HepG2 (cell line): Measurements from ENCODE around the gene CELSR3. TPM values are rescaled to one million over a fixed set of nuclear protein-coding genes. Genes with fewer than 3 reads are reported as not detected.

Experiments
- AKNA ChIP-seq: sonication (generic); formaldehyde crosslinking; IDR thresholded peaks from 2 replicates; pipeline ENCODE4 v1.4.0; 2020; ENCODE audit warnings: missing genetic modification reagents, borderline replicate concordance
- ARNTL ChIP-seq: sonication (generic); formaldehyde crosslinking; IDR thresholded peaks from 2 replicates; pipeline ENCODE4 v1.4.0; 2020; ENCODE audit warnings: mild to moderate bottlenecking, missing genetic modification reagents
- MIXL1 ChIP-seq: IDR thresholded peaks from 2 replicates; pipeline ENCODE4 v1.6.1; 2016
- PAXIP1 ChIP-seq: sonication (generic); formaldehyde crosslinking; conservative IDR thresholded peaks from 2 replicates; pipeline ENCODE4 v1.4.0; 2020; ENCODE audit warnings: mild to moderate bottlenecking, missing genetic modification reagents, moderate library complexity
- POLR2G ChIP-seq: fragments of 200-400 bp; formaldehyde crosslinking; IDR thresholded peaks from 2 replicates; pipeline ENCODE4 v1.6.1; 2018; ENCODE audit warnings: mild to moderate bottlenecking, low read depth, low read length, moderate library complexity
- PRDM4 ChIP-seq: sonication (generic); formaldehyde crosslinking; IDR thresholded peaks from 2 replicates; pipeline ENCODE4 v1.9.0; 2021; ENCODE audit warnings: missing genetic modification reagents, borderline replicate concordance
- RARA ChIP-seq: IDR thresholded peaks from 2 replicates; pipeline ENCODE4 v1.6.1; 2016; ENCODE audit warnings: missing genetic modification reagents, missing compliant biosample characterization
- SP1 ChIP-seq, 2 experiments: fragments of 450-650 bp in 1 of 2; sonication (generic) in 1 of 2; formaldehyde crosslinking in 1 of 2; IDR thresholded peaks; 2 replicates each; pipeline versions ENCODE4 v1.4.0 to v1.6.1; 2016 to 2020; ENCODE audit warnings: missing genetic modification reagents in 1 of 2
- TFE3 ChIP-seq: IDR thresholded peaks from 2 replicates; pipeline ENCODE4 v1.6.1; 2016
- ZBTB46 ChIP-seq: sonication (generic); formaldehyde crosslinking; IDR thresholded peaks from 2 replicates; pipeline ENCODE4 v1.4.0; 2020; ENCODE audit warnings: mild to moderate bottlenecking, missing genetic modification reagents, borderline replicate concordance
- polyA plus RNA-seq, 8 experiments: library from polyadenylated mRNA; depleted of rRNA in 3 of 8; stranded (reverse) in 7 of 8; unstranded in 1 of 8; fragments of >200 nt; fragmentation: Illumina TruSeq in 4 of 8; extraction: Trizol in 4 of 8; gene quantifications; 2 replicates each; pipeline versions ENCODE4 v1.2.1 to v1.2.3, GENCODE V29; 2011 to 2016; ENCODE audit warnings: low read depth in 4 of 8, missing spikeins in 1 of 8, mixed read lengths in 1 of 8; ENCODE audit not compliant: insufficient read depth in 1 of 8
- total RNA-seq, 5 experiments: library from RNA; depleted of rRNA; stranded (reverse); fragments of >200 nt; fragmentation: Illumina TruSeq; extraction: Trizol; gene quantifications; 2 replicates each; pipeline ENCODE4 v1.2.3, GENCODE V29; 2016; ENCODE audit warnings: low read depth in 1 of 5

CELSR3 gene
- total and polyA plus RNA-seq, 2 of the 13 experiments (the other 11 are each of a cell fraction or from before 2014, with no cell fraction given) = 5.4 to 6.7 TPM

GRCh38 chr3:48656061-48656840 is 6.4 kb downstream of the CELSR3 start (continued):
- TF ChIP-seq PAXIP1 (CRISPR knock-in tag) (no peak), SP1 (IDR thresholded peaks at IDR 0.05) (no peak), SP1 (CRISPR knock-in tag; IDR thresholded peaks at IDR 0.05) (peak; percentile 70; the same call in 1 of the 2 replicates), ARNTL (no peak), ZBTB46 (CRISPR knock-in tag) (no peak), MIXL1 (no peak), POLR2G (no peak), RARA (CRISPR knock-in tag) (no peak; the same call in 1 of the 2 replicates), AKNA (no peak), TFE3 (CRISPR knock-in tag) (no peak), PRDM4 (CRISPR knock-in tag) (no peak)
